SJSA1 (cell line): Measurements from ENCODE around the gene DNAJC21. TPM values are rescaled to one million over a fixed set of nuclear protein-coding genes. Genes with fewer than 3 reads are reported as not detected.
"Not testable (repeated sequence)": the region's sequence is repeated elsewhere in the genome, so short reads cannot be mapped to it uniquely, and the experiment has no call there.

ENCODE experiments used
- DNase-seq, 2 experiments: peaks; one replicate each; pipeline ENCODE4 v3.0.0-alpha.2; 2015 to 2020; ENCODE audit warnings: low spot score in 2 of 2, low read depth in 1 of 2
- H3K27ac ChIP-seq: fragments of 250-450 bp; sonication (Bioruptor Pico); 2 replicates; pipeline ENCODE4 v1.5.1; 2020; ENCODE audit warnings: mild to moderate bottlenecking, moderate library complexity
- H3K27me3 ChIP-seq: fragments of 250-450 bp; sonication (Bioruptor Pico); replicated peaks from 2 replicates; pipeline ENCODE4 v1.5.1; 2020; ENCODE audit warnings: mild to moderate bottlenecking, moderate library complexity
- H3K36me3 ChIP-seq: fragments of 250-450 bp; sonication (Bioruptor Pico); 2 replicates; pipeline ENCODE4 v1.5.1; 2020; ENCODE audit warnings: mild to moderate bottlenecking
- H3K4me1 ChIP-seq: fragments of 250-450 bp; sonication (Bioruptor Pico); replicated peaks from 2 replicates; pipeline ENCODE4 v1.6.1; 2021; ENCODE audit warnings: mild to moderate bottlenecking
- H3K4me3 ChIP-seq: fragments of 250-450 bp; sonication (Bioruptor Pico); 2 replicates; pipeline ENCODE4 v1.5.1; 2020; ENCODE audit warnings: mild to moderate bottlenecking
- H3K9me3 ChIP-seq: fragments of 250-450 bp; sonication (Bioruptor Pico); replicated peaks from 2 replicates; pipeline ENCODE4 v1.5.1; 2020; ENCODE audit warnings: mild to moderate bottlenecking
- total RNA-seq: library from RNA; depleted of rRNA; stranded (reverse); fragments of >200 nt; shearing (Covaris generic); gene quantifications from 2 replicates; pipeline ENCODE4 v1.2.3, GENCODE V29; 2014

The DNAJC21 gene
- total RNA-seq, 1 experiment from 2014 or later: 53.3 TPM

DNA sequence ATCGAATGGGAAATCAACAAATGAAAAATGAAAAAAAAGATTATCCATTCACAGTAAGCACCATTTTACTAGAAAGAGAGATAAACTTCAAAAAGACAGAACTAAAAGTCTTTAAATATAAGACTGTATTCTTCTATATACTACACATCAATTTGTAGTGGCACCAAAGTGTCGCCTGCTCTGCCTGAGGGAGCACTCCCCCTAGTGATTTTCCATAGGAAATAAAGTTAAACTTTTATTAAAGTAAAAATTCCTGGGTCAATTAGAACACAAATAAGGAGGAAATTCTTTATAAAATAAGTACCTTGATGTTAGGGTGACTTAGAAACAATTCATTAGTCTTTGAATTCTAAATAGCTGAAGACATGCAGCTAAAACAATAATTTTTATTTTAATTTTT lies 23.8 kb upstream of the DNAJC21 start:
- H3K27me3 ChIP-seq: no peaks in the 10 kb centered on the region
- DNase-seq: no peak
- H3K36me3 ChIP-seq: peaks cover 50% of the 10 kb centered on the region
- no peaks in the 10 kb centered on the region for H3K9me3 ChIP-seq
- no peak overlapping the region for H3K27ac ChIP-seq
- no peaks in the 10 kb centered on the region for H3K4me1 ChIP-seq
- no peak overlapping the region for H3K4me3 ChIP-seq

DNA sequence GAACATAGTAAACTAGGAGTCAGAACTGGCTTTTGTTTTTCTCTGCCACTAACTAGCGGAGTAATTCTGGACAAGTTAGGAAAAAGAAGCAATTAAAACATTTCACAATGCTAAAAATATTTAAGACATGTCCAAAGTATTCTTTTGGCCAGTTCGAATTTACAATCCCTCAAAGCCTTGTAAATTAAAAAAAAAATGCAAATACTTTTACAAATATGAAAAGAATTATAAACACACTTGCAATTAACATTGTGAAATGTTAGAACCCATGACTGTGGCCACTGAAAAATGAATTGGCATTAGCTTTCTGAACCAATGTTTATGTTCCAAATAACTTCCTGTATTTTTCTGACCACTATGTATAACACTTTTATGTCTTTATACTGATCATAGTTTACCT lies 16.3 kb upstream of the DNAJC21 start:
- Histone ChIP-seq H3K36me3 (peaks cover 77% of the 10 kb centered on the region), H3K4me3 (no peak overlapping the region), H3K9me3 (no peaks in the 10 kb centered on the region), H3K27ac (peak overlapping the region; percentile 32), H3K27me3 (no peaks in the 10 kb centered on the region), H3K4me1 (peaks cover 28% of the 10 kb centered on the region)
- DNase-seq: peak in 1 of 2 experiments; percentile 52

DNA sequence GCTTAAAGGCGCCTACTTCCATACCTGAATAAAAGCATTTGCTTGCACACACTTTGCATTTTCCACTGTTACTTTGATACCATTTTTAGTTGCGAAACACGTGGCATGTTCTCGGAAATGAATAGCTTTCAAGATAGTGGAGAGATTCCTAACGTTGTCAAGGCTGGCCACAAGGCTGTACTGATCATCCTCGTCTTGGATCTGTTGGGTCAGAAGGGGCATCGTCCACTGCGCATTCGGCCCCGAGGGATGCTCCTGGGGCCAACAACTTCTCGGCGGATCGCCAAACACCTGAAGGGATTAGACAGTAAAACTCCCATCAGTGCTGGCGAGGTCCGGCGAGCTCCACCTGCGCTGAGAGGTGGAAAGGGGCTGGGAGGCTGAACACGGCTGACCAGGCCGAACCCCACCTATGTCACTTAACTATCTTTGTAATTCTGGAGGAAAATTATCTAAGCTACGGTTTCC lies 14.7 kb upstream of the DNAJC21 start:
- Histone ChIP-seq H3K27ac (peak overlapping the region; percentile 62), H3K27me3 (no peaks in the 10 kb centered on the region), H3K4me3 (peak overlapping the region; percentile 73), H3K4me1 (peaks cover 28% of the 10 kb centered on the region), H3K9me3 (no peaks in the 10 kb centered on the region), H3K36me3 (peaks cover 72% of the 10 kb centered on the region)
- DNase-seq: no peak

DNA sequence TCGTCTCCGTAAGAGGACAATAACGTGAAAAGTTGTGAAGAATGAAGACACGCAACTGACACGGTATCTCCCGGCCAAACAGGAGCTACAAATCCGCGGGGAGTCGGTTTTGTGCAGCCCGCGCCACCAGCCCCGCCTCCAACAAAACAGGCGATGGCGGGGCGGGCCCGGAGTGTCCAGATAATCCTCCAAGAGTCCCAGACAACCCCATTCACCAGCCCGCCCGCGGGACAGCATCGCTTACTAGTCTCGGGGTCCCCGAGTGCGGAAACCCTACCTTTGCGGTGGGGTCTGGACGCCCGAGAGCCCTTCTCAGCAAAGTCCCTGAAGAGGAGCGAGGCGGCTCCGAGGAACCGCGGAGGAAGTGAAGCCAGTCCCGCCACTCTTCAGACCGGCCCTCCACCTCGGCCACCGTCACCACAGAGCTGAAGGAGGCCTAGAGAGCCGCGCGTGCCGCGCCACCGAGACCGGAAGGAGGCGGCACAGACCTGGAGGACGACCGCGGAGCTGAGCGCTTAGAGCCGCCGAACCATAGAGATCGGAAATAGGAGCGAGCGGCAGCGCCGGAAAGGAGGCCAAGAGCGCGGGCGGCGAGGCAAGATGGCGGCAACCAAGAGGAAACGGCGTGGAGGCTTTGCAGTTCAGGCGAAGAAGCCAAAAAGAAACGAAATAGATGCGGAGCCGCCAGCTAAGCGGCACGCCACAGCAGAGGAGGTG lies 14.1 kb upstream of the DNAJC21 start, which contains the start of the genes BRIX1 and RAD1:
Gene BRIX1 (plus strand): TSS at position 573 of the 717 bp plus-strand sequence. CDS start 28 bp downstream, at position 601.
Gene RAD1 (minus strand): TSS at position 366 of the 717 bp plus-strand sequence. CDS start 612 bp downstream, outside the sequence.
- Histone ChIP-seq H3K27ac (peak within 1 kb of the TSS; percentile 62), H3K9me3 (no peaks in the 10 kb centered on the region)

DNA sequence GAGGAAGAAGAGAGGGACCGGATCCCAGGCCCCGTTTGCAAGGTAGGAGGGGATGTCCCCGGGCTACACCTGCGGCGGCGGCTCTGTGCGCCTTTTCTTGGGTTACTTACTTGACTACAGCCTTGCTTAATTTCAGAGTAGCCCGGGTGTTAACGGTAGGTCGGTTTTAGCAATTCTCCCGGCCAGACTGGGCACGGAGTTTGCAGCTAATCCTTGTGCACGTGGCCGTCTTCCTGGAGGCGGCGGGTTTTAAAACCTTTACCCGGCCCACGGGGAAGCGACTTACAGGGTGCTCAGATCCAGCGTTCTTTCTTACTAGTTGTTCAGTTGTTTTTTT lies 13.5 kb upstream of the DNAJC21 start:
- DNase-seq: peak in 1 of 2 experiments; percentile 25
- H3K27me3 ChIP-seq: no peaks in the 10 kb centered on the region
- H3K4me1 ChIP-seq: peaks cover 33% of the 10 kb centered on the region
- peak overlapping the region; percentile 73 for H3K4me3 ChIP-seq
- H3K36me3 ChIP-seq: peaks cover 71% of the 10 kb centered on the region
- no peaks in the 10 kb centered on the region for H3K9me3 ChIP-seq
- H3K27ac ChIP-seq: peak overlapping the region; percentile 62

More for the DNA sequence above, 14.1 kb upstream of the DNAJC21 start, which contains the start of the genes BRIX1 and RAD1:
- H3K4me1 ChIP-seq: peaks cover 30% of the 10 kb centered on the region
- no peaks in the 10 kb centered on the region for H3K27me3 ChIP-seq
- H3K4me3 ChIP-seq: peak within 1 kb of the TSS; percentile 73
- peak; percentile 96 to 97 for DNase-seq
- H3K36me3 ChIP-seq: peaks cover 73% of the 10 kb centered on the region

DNA sequence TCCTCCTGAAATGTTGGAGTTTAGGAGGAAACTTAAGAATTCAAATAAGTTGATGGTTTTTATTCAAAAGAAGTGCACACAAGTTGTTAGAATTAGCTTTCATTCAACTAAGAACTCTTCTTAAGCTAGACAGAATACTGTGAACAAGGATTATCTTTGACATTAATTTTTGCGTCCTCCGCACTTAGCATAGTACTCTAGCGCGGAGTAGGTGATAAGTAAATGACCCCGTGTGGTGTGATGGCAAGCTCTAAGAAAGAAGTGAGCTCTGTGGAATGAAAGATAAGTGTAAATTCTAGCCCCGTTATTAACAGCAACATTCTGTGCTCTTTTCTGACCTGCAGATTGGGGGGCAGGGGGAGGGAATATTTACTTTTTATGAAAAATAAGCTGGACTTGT lies 12.8 kb upstream of the DNAJC21 start:
- Histone ChIP-seq H3K9me3 (no peaks in the 10 kb centered on the region), H3K27me3 (no peaks in the 10 kb centered on the region), H3K36me3 (peaks cover 71% of the 10 kb centered on the region), H3K4me3 (peak overlapping the region; percentile 73), H3K4me1 (peaks cover 33% of the 10 kb centered on the region), H3K27ac (peak overlapping the region; percentile 8; the same call in 1 of the 2 replicates)
- no peak for DNase-seq

DNA sequence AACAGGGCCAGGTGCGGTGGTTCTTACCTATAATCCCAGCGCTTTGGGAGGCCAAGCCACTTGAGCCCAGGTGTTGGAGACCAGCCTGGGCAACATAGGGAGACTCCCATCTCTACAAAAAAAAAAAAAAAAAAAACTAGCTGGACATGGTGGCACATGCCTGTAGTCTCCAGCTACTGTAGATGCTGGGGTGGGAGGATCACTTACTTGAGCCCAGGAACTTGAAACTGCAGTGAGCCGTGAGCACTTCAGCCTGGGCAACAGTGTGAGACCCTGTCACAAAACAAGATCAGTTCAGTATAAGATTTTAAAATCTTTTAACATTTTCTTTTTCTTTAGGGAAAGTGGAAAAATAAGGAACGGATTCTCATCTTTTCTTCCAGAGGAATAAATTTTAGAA lies 11.3 kb upstream of the DNAJC21 start:
- DNase-seq: no peak
- H3K4me1 ChIP-seq: peaks cover 27% of the 10 kb centered on the region
- no peaks in the 10 kb centered on the region for H3K9me3 ChIP-seq
- H3K36me3 ChIP-seq: peaks cover 71% of the 10 kb centered on the region
- no peak overlapping the region for H3K4me3 ChIP-seq
- no peaks in the 10 kb centered on the region for H3K27me3 ChIP-seq
- H3K27ac ChIP-seq: no peak overlapping the region

DNA sequence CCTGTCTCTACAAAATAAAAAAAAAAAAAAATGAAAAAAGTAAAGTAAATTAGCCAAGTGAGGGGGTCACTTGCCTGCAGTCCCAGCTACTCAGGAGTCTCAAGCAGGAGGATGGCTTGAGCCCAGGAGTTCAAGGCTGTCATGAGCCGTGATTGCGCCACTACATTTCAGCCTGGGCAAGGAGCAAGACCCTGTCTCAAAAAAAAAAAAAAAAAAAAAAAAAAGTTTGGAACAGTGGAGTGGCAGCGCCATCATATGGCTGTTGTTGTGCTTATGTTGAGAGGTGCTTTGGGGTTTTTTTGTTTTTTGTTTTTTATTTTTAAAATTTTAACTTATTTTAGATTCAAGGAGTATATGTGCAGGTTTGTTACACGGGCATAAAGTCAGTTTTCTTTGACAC lies 10.3 kb upstream of the DNAJC21 start:
- no peak for DNase-seq
- no peaks in the 10 kb centered on the region for H3K27me3 ChIP-seq
- no peak overlapping the region for H3K4me3 ChIP-seq
- H3K27ac ChIP-seq: no peak overlapping the region
- H3K4me1 ChIP-seq: peaks cover 27% of the 10 kb centered on the region
- H3K36me3 ChIP-seq: peaks cover 73% of the 10 kb centered on the region
- no peaks in the 10 kb centered on the region for H3K9me3 ChIP-seq

DNA sequence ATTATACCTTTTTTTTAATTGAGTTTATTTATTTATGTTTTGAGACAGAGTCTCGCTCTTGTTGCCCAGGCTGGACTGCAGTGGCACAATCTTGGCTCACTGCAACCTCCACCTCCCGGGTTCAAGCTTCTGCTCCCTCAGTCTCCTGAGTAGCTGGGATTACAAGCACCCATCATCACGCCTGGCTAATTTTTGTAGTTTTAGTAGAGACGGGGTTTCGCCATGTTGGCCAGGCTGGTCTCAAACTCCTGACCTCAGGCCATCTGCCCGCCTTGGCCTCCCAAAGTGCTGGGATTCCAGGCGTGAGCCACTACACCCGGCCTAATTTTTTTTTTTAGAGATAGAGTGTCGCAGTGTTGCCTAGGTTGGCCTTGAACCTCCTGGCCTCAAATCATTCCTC lies 6.1 kb upstream of the DNAJC21 start:
- H3K9me3 ChIP-seq, H3K27me3 ChIP-seq, H3K4me3 ChIP-seq, DNase-seq: not testable (repeated sequence)
- H3K36me3 ChIP-seq: peaks cover 77% of the 10 kb centered on the region
- H3K4me1 ChIP-seq: peaks cover 29% of the 10 kb centered on the region
- peak overlapping the region; percentile 18; the same call in 1 of the 2 replicates for H3K27ac ChIP-seq

DNA sequence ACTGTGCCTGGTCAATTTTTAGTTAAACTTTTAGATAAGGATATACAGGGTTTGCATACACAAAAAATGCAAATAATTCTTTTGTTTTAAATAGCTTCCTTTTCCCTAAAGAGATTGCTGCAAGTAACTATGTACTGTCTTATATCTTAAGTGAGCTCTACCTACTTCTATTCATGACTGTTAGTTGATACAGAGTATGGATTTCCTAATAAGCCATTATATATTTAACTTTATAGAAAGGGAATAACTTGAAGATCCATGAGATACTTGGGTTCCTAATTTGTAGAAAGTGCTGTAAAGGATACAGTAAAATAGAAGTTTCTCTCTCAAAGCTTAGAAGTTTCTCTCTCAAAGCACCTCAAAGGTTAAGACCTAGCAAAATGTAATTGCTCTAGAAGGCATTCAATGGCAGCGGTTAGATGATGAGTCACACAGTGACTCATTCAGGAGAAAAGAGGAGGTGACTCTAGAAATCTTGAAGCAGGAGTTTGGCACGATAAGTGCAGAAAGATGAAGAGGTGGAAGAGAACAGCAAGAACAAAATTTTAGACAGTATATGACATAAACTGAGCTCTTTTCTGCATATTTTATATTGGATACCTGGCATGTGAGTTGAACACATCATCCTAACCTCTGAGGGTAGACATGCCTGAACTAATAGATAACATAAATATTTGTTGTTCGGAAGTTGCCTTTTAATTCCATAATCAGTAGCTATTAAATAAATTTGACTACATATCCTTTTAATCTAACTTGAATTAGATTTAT lies 5.5 kb upstream of the DNAJC21 start:
- no peaks in the 10 kb centered on the region for H3K27me3 ChIP-seq
- H3K27ac ChIP-seq: peak overlapping the region; percentile 18
- H3K36me3 ChIP-seq: peaks cover 72% of the 10 kb centered on the region

DNA sequence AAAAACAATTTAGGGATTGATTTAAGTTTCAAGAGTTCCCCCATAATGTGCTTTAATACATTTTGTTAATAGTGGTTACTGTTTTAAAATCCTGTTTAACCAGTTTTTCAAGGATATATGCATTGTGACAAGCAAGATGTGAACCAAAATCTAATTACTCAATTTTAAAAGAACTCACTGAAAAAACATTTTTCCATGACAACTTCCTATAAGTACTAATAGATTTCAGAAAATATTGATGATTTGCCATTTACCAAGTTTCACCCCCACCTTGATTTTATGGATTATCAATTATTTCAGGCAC lies 4.9 kb upstream of the DNAJC21 start:
- Histone ChIP-seq H3K4me1 (peaks cover 35% of the 10 kb centered on the region), H3K27me3 (no peaks in the 10 kb centered on the region), H3K4me3 (no peak overlapping the region), H3K9me3 (no peaks in the 10 kb centered on the region), H3K36me3 (peaks cover 70% of the 10 kb centered on the region), H3K27ac (no peak overlapping the region)
- no peak for DNase-seq

More for the DNA sequence above, 5.5 kb upstream of the DNAJC21 start:
- DNase-seq: peak; percentile 58 to 87
- peaks cover 32% of the 10 kb centered on the region for H3K4me1 ChIP-seq
- no peaks in the 10 kb centered on the region for H3K9me3 ChIP-seq
- no peak overlapping the region for H3K4me3 ChIP-seq

DNA sequence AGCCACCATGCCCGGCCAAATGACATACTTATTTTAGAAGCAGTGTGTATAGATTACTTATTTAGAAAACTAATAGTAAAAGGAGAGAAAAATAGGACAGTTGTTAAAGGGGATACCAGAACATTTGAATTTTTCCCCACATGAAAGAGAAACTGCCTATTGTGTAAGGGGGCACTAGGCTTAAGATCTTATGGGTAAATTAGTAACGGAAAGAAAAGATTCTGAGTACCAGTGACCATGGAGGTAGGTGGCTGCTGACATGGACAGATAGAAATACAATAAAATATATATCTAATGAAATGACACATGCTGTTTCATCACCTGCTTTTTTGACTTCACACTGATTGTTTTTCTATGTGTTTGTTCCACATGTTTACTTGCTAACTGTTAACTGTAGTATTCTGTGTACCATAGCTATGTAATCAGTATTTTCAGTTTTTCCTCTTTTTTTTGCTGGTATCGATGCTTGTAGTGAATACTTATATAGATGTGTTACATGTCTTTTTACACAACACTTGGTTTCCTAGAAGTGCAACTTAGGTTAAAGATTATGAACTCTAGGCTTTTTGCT lies 3.0 kb upstream of the DNAJC21 start:
- Histone ChIP-seq H3K36me3 (peaks cover 56% of the 10 kb centered on the region), H3K4me3 (no peak overlapping the region)
- no peak for DNase-seq

DNA sequence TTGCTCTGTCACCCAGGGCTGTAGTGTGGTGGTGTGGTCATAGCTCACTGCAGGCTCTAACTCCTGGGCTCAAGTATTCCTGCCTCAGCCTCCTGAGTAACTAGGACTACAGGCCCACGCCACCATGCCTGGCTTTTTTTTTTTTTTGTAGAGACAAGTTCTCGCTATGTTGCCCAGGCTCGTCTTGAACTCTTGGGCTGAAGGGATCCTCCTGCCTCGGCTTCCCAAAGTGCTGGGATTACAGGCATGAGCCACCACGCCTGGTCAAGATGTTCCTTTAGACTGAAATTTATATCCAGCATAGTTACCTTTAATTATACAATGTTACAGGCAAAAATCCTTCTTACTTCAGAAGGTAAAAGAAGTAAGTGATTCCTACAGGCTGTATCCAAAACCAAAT lies 1.6 kb upstream of the DNAJC21 start:
- Histone ChIP-seq H3K27ac (no peak overlapping the region), H3K4me1 (peaks cover 32% of the 10 kb centered on the region), H3K9me3 (no peaks in the 10 kb centered on the region), H3K27me3 (no peaks in the 10 kb centered on the region), H3K4me3 (no peak overlapping the region), H3K36me3 (peaks cover 45% of the 10 kb centered on the region)
- no peak for DNase-seq

More for the DNA sequence above, 3.0 kb upstream of the DNAJC21 start:
- no peaks in the 10 kb centered on the region for H3K27me3 ChIP-seq
- H3K9me3 ChIP-seq: no peaks in the 10 kb centered on the region
- peaks cover 35% of the 10 kb centered on the region for H3K4me1 ChIP-seq
- H3K27ac ChIP-seq: no peak overlapping the region

DNA sequence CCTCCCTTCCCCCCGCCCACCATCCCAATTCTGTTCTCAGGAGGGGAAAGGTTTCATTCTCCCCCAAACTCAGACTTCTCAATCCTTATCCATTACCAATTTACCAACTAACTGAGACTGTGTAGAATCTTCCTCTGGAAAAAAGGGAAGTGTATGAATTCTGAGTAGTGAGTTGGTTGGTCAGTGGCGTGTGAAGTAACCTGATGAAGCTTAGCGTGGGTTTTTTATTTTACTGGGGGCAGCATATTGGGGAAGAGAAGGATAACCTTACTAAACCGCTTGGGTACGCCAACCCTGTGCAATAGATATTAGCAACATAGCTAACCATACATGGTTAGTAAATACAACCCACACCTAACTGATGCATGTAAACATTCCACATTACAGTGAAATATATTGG lies 1.1 kb upstream of the DNAJC21 start:
- Histone ChIP-seq H3K36me3 (peaks cover 42% of the 10 kb centered on the region), H3K9me3 (no peaks in the 10 kb centered on the region), H3K27ac (no peak overlapping the region), H3K27me3 (no peaks in the 10 kb centered on the region), H3K4me3 (no peak overlapping the region), H3K4me1 (peaks cover 28% of the 10 kb centered on the region)
- DNase-seq: no peak
